Vagina (tissue), 2 donors: ENCODE results near the gene ACSS2. TPM values are rescaled to one million over a fixed set of nuclear protein-coding genes. Genes with fewer than 3 reads are reported as not detected.

Source experiments
- DNase-seq, 2 donors: peaks; one replicate each; pipeline ENCODE4 v3.0.0-alpha.2; 2017; ENCODE audit errors: extremely low spot score in 2 of 2
- H3K27ac ChIP-seq: fragments of 200-600 bp; sonication (generic); one replicate; pipeline ENCODE4 v1.5.1; 2019
- H3K27me3 ChIP-seq: fragments of 200-600 bp; sonication (generic); one replicate; pipeline ENCODE4 v1.5.1; 2019
- H3K36me3 ChIP-seq, 2 donors: fragments of 200-600 bp; sonication (generic); one replicate each; pipeline ENCODE4 v1.5.1; 2017 to 2019
- H3K4me1 ChIP-seq: fragments of 200-600 bp; sonication (generic); one replicate; pipeline ENCODE4 v1.5.1; 2019
- H3K4me3 ChIP-seq, 2 donors: fragments of 200-600 bp; sonication (generic); 1 replicate in 1 of 2; 2 replicates in 1 of 2; pipeline ENCODE4 v1.5.1; 2016 to 2019
- H3K9me3 ChIP-seq: fragments of 200-600 bp; sonication (generic); one replicate; pipeline ENCODE4 v1.5.1; 2019
- POLR2A ChIP-seq, 2 donors: fragments of 450-650 bp; IDR thresholded peaks; one replicate each; pipeline ENCODE4 v1.6.1; 2017; ENCODE audit warnings: antibody characterized with exemption in 2 of 2, mild to moderate bottlenecking in 2 of 2, moderate library complexity in 2 of 2
- POLR2AphosphoS5 ChIP-seq, 2 donors: sonication (generic); formaldehyde crosslinking; IDR thresholded peaks; one replicate each; pipeline ENCODE4 v1.9.0; 2017; ENCODE audit warnings: antibody characterized with exemption in 2 of 2, mild to moderate bottlenecking in 2 of 2, low read depth in 1 of 2; ENCODE audit not compliant: insufficient read depth in 1 of 2
- intact Hi-C: fragments of 100-400 bp; cut with DNase I; formaldehyde crosslinking; loops from one replicate; pipeline ENCODE4 v1.15.1; 2023
- total RNA-seq: library from RNA; depleted of rRNA; stranded (reverse); fragments of >200 nt; gene quantifications from one replicate; pipeline ENCODE4 v1.2.3, GENCODE V29; 2016
- TF ChIP-seq, protein P1 (sequence below), 3 experiments: fragments of 450-650 bp in 2 of 3; fragments of 200-600 bp in 1 of 3; sonication (generic) in 1 of 3; IDR thresholded peaks; one replicate each; pipeline ENCODE4 v1.5.1; 2017 to 2019; ENCODE audit warnings: antibody characterized with exemption in 3 of 3, mild to moderate bottlenecking in 2 of 3, moderate library complexity in 2 of 3

Gene ACSS2
- total RNA-seq, 1 donor from 2014 or later, result 56.2 TPM

DNA sequence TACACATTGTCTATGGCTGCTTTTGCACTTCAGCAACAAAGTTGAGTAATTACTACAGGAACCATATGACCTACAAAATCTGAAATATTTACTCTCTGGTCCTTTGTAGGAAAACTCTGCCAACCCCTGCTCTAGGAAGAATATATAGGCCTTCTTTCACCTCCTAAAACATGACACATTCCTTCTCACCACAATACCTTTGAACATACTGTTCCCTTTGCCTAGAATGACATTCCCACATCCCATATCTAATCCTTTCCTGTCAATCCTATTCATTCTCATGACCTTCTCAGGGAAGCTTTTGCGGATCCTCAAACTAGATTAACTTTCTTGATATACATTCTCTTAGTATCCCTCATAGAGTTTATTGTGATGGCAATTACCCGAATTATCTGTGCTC, 33.0 kb upstream of the ACSS2 start:
- Histone ChIP-seq H3K4me1 (no peaks in the 10 kb centered on the region), H3K4me3 (no peak overlapping the region), H3K36me3 (peaks cover 0 to 3% of the 10 kb centered on the region in 2 donors), H3K27me3 (no peaks in the 10 kb centered on the region), H3K27ac (no peak overlapping the region), H3K9me3 (no peaks in the 10 kb centered on the region)
- intact Hi-C loops, result no loop called here
- no peak for DNase-seq
- TF ChIP-seq POLR2A (IDR thresholded peaks at IDR 0.05) (no peak), POLR2AphosphoS5 (IDR thresholded peaks at IDR 0.05; ENCODE audit: insufficient read depth in 1 of 2, low read depth in 1 of 2) (no peak)
- TF ChIP-seq, protein P1, sequence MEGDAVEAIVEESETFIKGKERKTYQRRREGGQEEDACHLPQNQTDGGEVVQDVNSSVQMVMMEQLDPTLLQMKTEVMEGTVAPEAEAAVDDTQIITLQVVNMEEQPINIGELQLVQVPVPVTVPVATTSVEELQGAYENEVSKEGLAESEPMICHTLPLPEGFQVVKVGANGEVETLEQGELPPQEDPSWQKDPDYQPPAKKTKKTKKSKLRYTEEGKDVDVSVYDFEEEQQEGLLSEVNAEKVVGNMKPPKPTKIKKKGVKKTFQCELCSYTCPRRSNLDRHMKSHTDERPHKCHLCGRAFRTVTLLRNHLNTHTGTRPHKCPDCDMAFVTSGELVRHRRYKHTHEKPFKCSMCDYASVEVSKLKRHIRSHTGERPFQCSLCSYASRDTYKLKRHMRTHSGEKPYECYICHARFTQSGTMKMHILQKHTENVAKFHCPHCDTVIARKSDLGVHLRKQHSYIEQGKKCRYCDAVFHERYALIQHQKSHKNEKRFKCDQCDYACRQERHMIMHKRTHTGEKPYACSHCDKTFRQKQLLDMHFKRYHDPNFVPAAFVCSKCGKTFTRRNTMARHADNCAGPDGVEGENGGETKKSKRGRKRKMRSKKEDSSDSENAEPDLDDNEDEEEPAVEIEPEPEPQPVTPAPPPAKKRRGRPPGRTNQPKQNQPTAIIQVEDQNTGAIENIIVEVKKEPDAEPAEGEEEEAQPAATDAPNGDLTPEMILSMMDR (IDR thresholded peaks at IDR 0.05), result no peak

GRCh38 chr20:34848597-34848996, 27.8 kb upstream of the ACSS2 start:
- peaks cover 0 to 22% of the 10 kb centered on the region in 2 donors for H3K36me3 ChIP-seq

GRCh38 chr20:34849778-34850177, 26.6 kb upstream of the ACSS2 start:
- no peaks in the 10 kb centered on the region for H3K27me3 ChIP-seq
- no peak for DNase-seq
- H3K4me1 ChIP-seq, result no peaks in the 10 kb centered on the region
- no peak for TF ChIP-seq POLR2AphosphoS5 (IDR thresholded peaks at IDR 0.05; ENCODE audit: insufficient read depth in 1 of 2, low read depth in 1 of 2)
- H3K9me3 ChIP-seq, result no peaks in the 10 kb centered on the region
- intact Hi-C loops, result no loop called here
- H3K27ac ChIP-seq, result no peak overlapping the region
- H3K36me3 ChIP-seq, result peaks cover 0 to 28% of the 10 kb centered on the region in 2 donors
- H3K4me3 ChIP-seq, result no peak overlapping the region

More at GRCh38 chr20:34848597-34848996, 27.8 kb upstream of the ACSS2 start:
- no peak for TF ChIP-seq POLR2A (IDR thresholded peaks at IDR 0.05)
- TF ChIP-seq, protein P1 (IDR thresholded peaks at IDR 0.05), result no peak
- no peak for TF ChIP-seq POLR2AphosphoS5 (IDR thresholded peaks at IDR 0.05; ENCODE audit: insufficient read depth in 1 of 2, low read depth in 1 of 2)
- no peak for DNase-seq
- Histone ChIP-seq H3K4me1 (no peaks in the 10 kb centered on the region), H3K27me3 (no peaks in the 10 kb centered on the region), H3K9me3 (no peaks in the 10 kb centered on the region), H3K27ac (no peak overlapping the region), H3K4me3 (no peak overlapping the region)
- intact Hi-C loops, result no loop called here

DNA sequence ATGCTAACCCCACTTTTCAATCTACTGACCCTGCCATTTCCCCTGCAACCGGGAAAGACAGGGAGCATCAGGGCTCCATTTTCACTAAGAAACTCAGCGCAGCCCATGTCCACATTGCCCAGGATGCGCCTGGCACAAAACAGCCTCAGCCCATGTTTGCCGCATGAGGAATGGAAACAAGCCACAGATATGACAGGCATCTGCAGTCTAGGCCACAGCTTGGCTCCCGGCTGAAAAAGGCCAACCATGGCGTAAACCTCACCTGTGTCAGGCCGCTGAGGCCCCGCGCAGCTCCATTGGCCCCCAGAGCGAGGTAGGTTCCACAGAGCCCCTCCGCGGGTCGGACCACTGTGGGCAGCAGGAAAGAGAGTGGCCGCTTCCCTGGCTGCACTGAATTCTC, 25.4 kb upstream of the ACSS2 start:
- H3K36me3 ChIP-seq, result peaks cover 0 to 32% of the 10 kb centered on the region in 2 donors
- no peaks in the 10 kb centered on the region for H3K9me3 ChIP-seq
- intact Hi-C loops, result no loop called here
- H3K4me1 ChIP-seq, result no peaks in the 10 kb centered on the region
- no peaks in the 10 kb centered on the region for H3K27me3 ChIP-seq
- no peak overlapping the region for H3K4me3 ChIP-seq
- no peak for DNase-seq
- TF ChIP-seq POLR2A (IDR thresholded peaks at IDR 0.05) (no peak), POLR2AphosphoS5 (IDR thresholded peaks at IDR 0.05; ENCODE audit: insufficient read depth in 1 of 2, low read depth in 1 of 2) (no peak)
- TF ChIP-seq, protein P1 (IDR thresholded peaks at IDR 0.05), result no peak
- no peak overlapping the region for H3K27ac ChIP-seq

- H3K4me3 ChIP-seq, result no peak overlapping the region
- DNase-seq, result no peak
- H3K27me3 ChIP-seq, result no peaks in the 10 kb centered on the region
- no peaks in the 10 kb centered on the region for H3K9me3 ChIP-seq
- no peak overlapping the region for H3K27ac ChIP-seq
- TF ChIP-seq POLR2AphosphoS5 (IDR thresholded peaks at IDR 0.05; ENCODE audit: insufficient read depth in 1 of 2, low read depth in 1 of 2) (no peak), POLR2A (IDR thresholded peaks at IDR 0.05) (no peak)
- TF ChIP-seq, protein P1 (IDR thresholded peaks at IDR 0.05), result no peak
- no peaks in the 10 kb centered on the region for H3K4me1 ChIP-seq
- peaks cover 0 to 32% of the 10 kb centered on the region in 2 donors for H3K36me3 ChIP-seq
- intact Hi-C loops, result no loop called here
These were observed 24.1 kb upstream of the ACSS2 start for GRCh38 chr20:34852298-34852697.
